Endothelial cell of umbilical vein (primary cell): Measurements from ENCODE around the gene ETV6. TPM values are rescaled to one million over a fixed set of nuclear protein-coding genes. Genes with fewer than 3 reads are reported as not detected.

ENCODE experiments used
- BruUV-seq: library from RNA; stranded (reverse); fragments of 400-500 nt; replicated peaks from 2 replicates; lab custom pipeline; 2021; lab: Mats Ljungman, UMichigan
- CTCF ChIA-PET: fragments of 300-600, 350-600 bp; sonication (Branson Sonifier 250); formaldehyde crosslinking; loops from one replicate; lab custom pipeline; 2021; ENCODE audit warnings: antibody characterized with exemption, inconsistent platforms; lab: Charles Lee
- POLR2A ChIA-PET: fragments of 300-600, 350-600 bp; sonication (Branson Sonifier 250); formaldehyde crosslinking; loops from one replicate; lab custom pipeline; 2021; ENCODE audit warnings: antibody characterized with exemption, inconsistent platforms; lab: Charles Lee
- DNase-seq: peaks from one replicate; pipeline ENCODE4 v3.0.0-alpha.2; 2011; ENCODE audit warnings: low read depth, low spot score
- FAIRE-seq: peaks from 2 replicates; lab custom pipeline; 2011; peaks lifted over from hg19 to GRCh38; lab: Jason Lieb, UNC
- H2AFZ ChIP-seq: 2 replicates; pipeline ENCODE4 v1.6.0; 2012; ENCODE audit warnings: low read depth, low read length, control low read depth, inconsistent platforms
- H3K27ac ChIP-seq: 2 replicates; pipeline ENCODE4 v1.5.1; 2011; ENCODE audit warnings: low read depth, mild to moderate bottlenecking, control low read depth, low read length, moderate library complexity; ENCODE audit not compliant: insufficient read depth
- H3K27me3 ChIP-seq, 2 experiments: 2 replicates each; pipeline versions ENCODE4 v1.6.0 to v1.6.1; 2011; ENCODE audit warnings: low read length in 2 of 2, mixed read lengths in 1 of 2; ENCODE audit not compliant: control insufficient read depth in 2 of 2, insufficient read depth in 2 of 2
- H3K36me3 ChIP-seq, 2 experiments: 2 replicates in 1 of 2; 3 replicates in 1 of 2; pipeline ENCODE4 v1.5.1; 2011; ENCODE audit warnings: low read length in 2 of 2, mild to moderate bottlenecking in 1 of 2, moderate library complexity in 1 of 2; ENCODE audit not compliant: control insufficient read depth in 2 of 2, insufficient read depth in 2 of 2; ENCODE audit errors: extremely low read depth in 1 of 2
- H3K4me1 ChIP-seq: 3 replicates; pipeline ENCODE4 v1.5.1; 2011; ENCODE audit warnings: mild to moderate bottlenecking, low read length; ENCODE audit not compliant: control insufficient read depth, insufficient read depth; ENCODE audit errors: extremely low read depth
- H3K4me2 ChIP-seq: 2 replicates; pipeline ENCODE4 v1.6.1; 2011; ENCODE audit warnings: low read length, control low read depth, mixed read lengths; ENCODE audit not compliant: insufficient read depth
- H3K4me3 ChIP-seq, 3 experiments: fragments of 200-600 bp in 1 of 3; sonication (generic), shearing (Covaris generic) in 1 of 3; replicated peaks in 1 of 3; 2 replicates each; pipeline ENCODE4 v1.5.1; 2011 to 2016; ENCODE audit warnings: control low read depth in 3 of 3, low read length in 3 of 3, mild to moderate bottlenecking in 2 of 3, inconsistent platforms in 1 of 3, low read depth in 1 of 3, moderate library complexity in 1 of 3; ENCODE audit not compliant: insufficient read depth in 1 of 3
- H3K79me2 ChIP-seq: 2 replicates; pipeline ENCODE4 v1.6.0; 2012; ENCODE audit warnings: low read length, inconsistent platforms; ENCODE audit not compliant: control insufficient read depth, insufficient read depth
- H3K9ac ChIP-seq: replicated peaks from 2 replicates; pipeline ENCODE3; 2011; ENCODE audit warnings: low read length, control low read depth; ENCODE audit not compliant: insufficient read depth; ENCODE audit errors: extremely low read depth
- H3K9me1 ChIP-seq: replicated peaks from 3 replicates; pipeline ENCODE4 v1.6.0; 2011; ENCODE audit warnings: mild to moderate bottlenecking, low read length; ENCODE audit not compliant: control insufficient read depth, insufficient read depth; ENCODE audit errors: extremely low read depth
- H3K9me3 ChIP-seq: replicated peaks from 2 replicates; pipeline ENCODE4 v1.5.1; 2012; ENCODE audit warnings: low read length, inconsistent platforms; ENCODE audit not compliant: control insufficient read depth, insufficient read depth
- H4K20me1 ChIP-seq: replicated peaks from 2 replicates; pipeline ENCODE3; 2011; ENCODE audit warnings: mild to moderate bottlenecking, low read length; ENCODE audit not compliant: control insufficient read depth, insufficient read depth; ENCODE audit errors: extremely low read depth
- EZH2 ChIP-seq: IDR thresholded peaks from 2 replicates; pipeline ENCODE4 v1.6.1; 2012; ENCODE audit warnings: borderline replicate concordance, low read depth, mild to moderate bottlenecking, moderate library complexity, low read length, inconsistent platforms; ENCODE audit not compliant: severe bottlenecking
- FOS ChIP-seq: IDR thresholded peaks from 2 replicates; pipeline ENCODE4 v1.6.1; 2011; ENCODE audit warnings: mild to moderate bottlenecking, low read length, moderate library complexity, borderline replicate concordance; ENCODE audit not compliant: insufficient read depth
- GATA2 ChIP-seq: IDR thresholded peaks from 2 replicates; pipeline ENCODE4 v1.7.0; 2011; ENCODE audit warnings: low read depth, mild to moderate bottlenecking, moderate library complexity, mixed read lengths, low read length; ENCODE audit not compliant: insufficient read length, insufficient read depth
- JUN ChIP-seq: IDR thresholded peaks from 2 replicates; pipeline ENCODE4 v1.6.1; 2011; ENCODE audit warnings: borderline replicate concordance, low read depth; ENCODE audit not compliant: insufficient read length, insufficient read depth
- MYC ChIP-seq: IDR thresholded peaks from one replicate; pipeline ENCODE4 v1.6.1; 2011; ENCODE audit warnings: mild to moderate bottlenecking, low read depth, low read length
- POLR2A ChIP-seq: IDR thresholded peaks from 2 replicates; pipeline ENCODE4 v1.6.1; 2012; ENCODE audit warnings: low read depth, mild to moderate bottlenecking, control low read depth, low read length
- POLR2AphosphoS5 ChIP-seq: IDR thresholded peaks from 2 replicates; pipeline ENCODE4 v1.6.1; 2012; ENCODE audit warnings: low read depth, mild to moderate bottlenecking, control low read depth, low read length, moderate library complexity; ENCODE audit not compliant: insufficient read depth
- dilution Hi-C: fragments of 300-500 bp; cut with MboI; formaldehyde crosslinking; loops from one replicate; pipeline ENCODE4 v1.15.0; 2019; ENCODE audit warnings: low sequenced_read_pairs; ENCODE audit not compliant: extremely low pct_ligation_motif_present
- intact Hi-C: fragments of 100-400 bp; cut with micrococcal nuclease; formaldehyde crosslinking; loops from one replicate; pipeline ENCODE4 v1.10.0; 2022
- polyA plus RNA-seq, 4 experiments: library from polyadenylated mRNA; depleted of rRNA in 3 of 4; stranded (reverse) in 3 of 4; unstranded in 1 of 4; fragments of >200 nt; gene quantifications; 2 replicates each; pipeline versions ENCODE4 v1.2.1 to v1.2.3, GENCODE V29; 2011 to 2012; ENCODE audit warnings: missing spikeins in 1 of 4
- total RNA-seq: library from RNA; stranded (reverse); gene quantifications from 2 replicates; pipeline ENCODE4 v1.2.3, GENCODE V29; 2021
- TF ChIP-seq, protein P1 (sequence below): IDR thresholded peaks from 2 replicates; pipeline ENCODE4 v1.6.1; 2011; ENCODE audit not compliant: insufficient read depth, insufficient read length
- TF ChIP-seq, protein P2 (sequence below), 2 donors: IDR thresholded peaks; 1 replicate in 1 of 2; 2 replicates in 1 of 2; pipeline ENCODE4 v1.5.1; 2011; ENCODE audit warnings: low read length in 2 of 2, mild to moderate bottlenecking in 2 of 2, moderate library complexity in 2 of 2, control low read depth in 1 of 2, inconsistent platforms in 1 of 2, low read depth in 1 of 2; ENCODE audit not compliant: insufficient read depth in 1 of 2; ENCODE audit errors: extremely low read depth in 1 of 2

ETV6 gene
- total and polyA plus RNA-seq, 2 donors (not counting 3 experiments of a cell fraction or from before 2014, with no cell fraction given) = 15.9 to 57.1 TPM

DNA sequence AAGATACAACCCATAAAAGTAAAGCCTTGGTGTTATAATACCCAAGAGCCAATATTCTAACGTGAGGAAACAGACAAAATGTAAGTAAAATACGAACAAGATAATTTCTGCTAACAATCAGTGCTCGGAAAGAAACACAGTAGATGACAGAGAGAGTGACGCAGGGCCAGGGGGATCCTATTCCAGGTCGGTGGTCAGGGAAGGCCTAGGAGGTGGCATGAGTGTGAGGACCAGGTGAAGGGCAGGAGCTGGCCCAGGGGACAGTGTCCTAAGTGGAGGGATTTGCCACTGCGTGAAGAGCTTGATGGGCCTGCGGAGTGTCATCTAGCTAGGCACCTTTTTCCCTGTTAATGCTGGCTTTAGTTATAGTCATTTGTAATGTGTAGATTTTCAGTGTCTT lies 35.3 kb downstream of the ETV6 start:
- peaks cover 11% of the 10 kb centered on the region for H4K20me1 ChIP-seq
- peaks cover 3% of the 10 kb centered on the region for H3K9me1 ChIP-seq
- no peaks in the 10 kb centered on the region for H3K27me3 ChIP-seq
- intact Hi-C loops = no loop called here
- no peak for FAIRE-seq
- no peak overlapping the region for H3K27ac ChIP-seq
- H2AFZ ChIP-seq = no peak overlapping the region
- CTCF ChIA-PET = interaction anchor here (1.1 to 1.8 kb wide), 2 partner anchors 12 to 18 kb away, joined by 3 to 9 read pairs; no protein-coding TSS in a partner anchor
- dilution Hi-C loops = no loop called here
- H3K4me2 ChIP-seq = no peak overlapping the region
- no TSS peak for BruUV-seq
- no peak for DNase-seq
- TF ChIP-seq, protein P1, sequence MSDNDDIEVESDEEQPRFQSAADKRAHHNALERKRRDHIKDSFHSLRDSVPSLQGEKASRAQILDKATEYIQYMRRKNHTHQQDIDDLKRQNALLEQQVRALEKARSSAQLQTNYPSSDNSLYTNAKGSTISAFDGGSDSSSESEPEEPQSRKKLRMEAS = no peak
- TF ChIP-seq FOS (no peak), EZH2 (no peak), POLR2AphosphoS5 (no peak), JUN (no peak), GATA2 (no peak), MYC (no peak), POLR2A (no peak)
- TF ChIP-seq, protein P2, sequence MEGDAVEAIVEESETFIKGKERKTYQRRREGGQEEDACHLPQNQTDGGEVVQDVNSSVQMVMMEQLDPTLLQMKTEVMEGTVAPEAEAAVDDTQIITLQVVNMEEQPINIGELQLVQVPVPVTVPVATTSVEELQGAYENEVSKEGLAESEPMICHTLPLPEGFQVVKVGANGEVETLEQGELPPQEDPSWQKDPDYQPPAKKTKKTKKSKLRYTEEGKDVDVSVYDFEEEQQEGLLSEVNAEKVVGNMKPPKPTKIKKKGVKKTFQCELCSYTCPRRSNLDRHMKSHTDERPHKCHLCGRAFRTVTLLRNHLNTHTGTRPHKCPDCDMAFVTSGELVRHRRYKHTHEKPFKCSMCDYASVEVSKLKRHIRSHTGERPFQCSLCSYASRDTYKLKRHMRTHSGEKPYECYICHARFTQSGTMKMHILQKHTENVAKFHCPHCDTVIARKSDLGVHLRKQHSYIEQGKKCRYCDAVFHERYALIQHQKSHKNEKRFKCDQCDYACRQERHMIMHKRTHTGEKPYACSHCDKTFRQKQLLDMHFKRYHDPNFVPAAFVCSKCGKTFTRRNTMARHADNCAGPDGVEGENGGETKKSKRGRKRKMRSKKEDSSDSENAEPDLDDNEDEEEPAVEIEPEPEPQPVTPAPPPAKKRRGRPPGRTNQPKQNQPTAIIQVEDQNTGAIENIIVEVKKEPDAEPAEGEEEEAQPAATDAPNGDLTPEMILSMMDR (IDR thresholded peaks at IDR 0.05; ENCODE audit: extremely low read depth in 1 of 2, insufficient read depth in 1 of 2, low read depth in 1 of 2, low read length in 2 of 2) = no peak
- POLR2A ChIA-PET = interaction anchor here (0.6 kb wide), 1 partner anchor 21 kb away, joined by 4 read pairs; no protein-coding TSS in a partner anchor
- no peaks in the 10 kb centered on the region for H3K9me3 ChIP-seq
- H3K79me2 ChIP-seq = peaks cover 87% of the 10 kb centered on the region
- peaks cover 7% of the 10 kb centered on the region for H3K4me1 ChIP-seq
- H3K36me3 ChIP-seq = no peaks in the 10 kb centered on the region
- no peak overlapping the region for H3K9ac ChIP-seq
- no peak overlapping the region for H3K4me3 ChIP-seq
